Measurements from ENCODE around the gene ENTR1. TPM values are rescaled to one million over a fixed set of nuclear protein-coding genes. Genes with fewer than 3 reads are reported as not detected.

The ENTR1 gene
- total and polyA plus RNA-seq, 2 donors (not counting 1 experiment from before 2014, with no cell fraction given) = 77.7 to 86.3 TPM

DNA sequence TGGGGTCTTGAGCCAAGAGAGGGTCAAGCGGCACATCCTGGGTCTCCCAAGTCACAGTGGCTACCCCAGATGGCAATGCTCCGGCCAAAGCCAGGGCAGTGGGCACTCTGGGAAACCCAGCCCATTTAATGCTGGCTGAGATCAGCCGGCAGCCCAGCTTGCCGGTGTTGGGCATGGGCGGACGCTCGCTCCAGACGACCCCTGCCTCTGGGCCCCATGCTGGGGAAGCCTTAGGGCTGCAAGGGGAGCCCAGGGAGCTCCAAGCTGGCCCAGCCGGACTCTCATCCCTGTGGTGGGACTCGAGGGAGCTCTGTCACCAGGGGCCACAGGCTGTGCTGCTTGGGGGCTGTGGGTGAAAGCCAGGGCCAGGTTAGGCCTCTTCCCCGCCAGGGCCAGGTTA is 31.0 kb downstream of the ENTR1 start:
- Histone ChIP-seq H2AFZ (ENCODE audit: insufficient read depth, low read depth, low read length, poor library complexity, severe bottlenecking) (no peak overlapping the region), H3K9me3 (ENCODE audit: control extremely low read depth in 1 of 3, control insufficient read depth in 2 of 3, insufficient read depth in 1 of 3, low read length in 2 of 3) (no peaks in the 10 kb centered on the region), H3K4me2 (replicated peaks; ENCODE audit: low read depth, low read length, poor library complexity, severe bottlenecking) (no peak overlapping the region), H3K27me3 (replicated peaks in 1 of 4; ENCODE audit: control extremely low read depth in 1 of 4, control insufficient read depth in 3 of 4, insufficient read depth in 4 of 4, low read length in 3 of 4) (no peaks in the 10 kb centered on the region), H3K9ac (ENCODE audit: low read length) (no peak overlapping the region), H3K36me3 (replicated peaks in 1 of 2; ENCODE audit: control extremely low read depth in 1 of 2, control insufficient read depth in 1 of 2, extremely low read depth in 1 of 2, insufficient read depth in 2 of 2, low read length in 1 of 2) (peaks cover 0 to 17% of the 10 kb centered on the region in 2 experiments), H3K4me3 (ENCODE audit: control extremely low read depth in 1 of 5, extremely low read depth in 1 of 5, insufficient read depth in 1 of 5, low read depth in 2 of 5, low read length in 4 of 5) (no peak overlapping the region), H3K4me1 (ENCODE audit: control insufficient read depth in 2 of 2, insufficient read depth in 2 of 2, low read length in 2 of 2) (no peaks in the 10 kb centered on the region), H3K79me2 (ENCODE audit: control insufficient read depth, insufficient read depth, low read length) (no peaks in the 10 kb centered on the region), H4K20me1 (ENCODE audit: control insufficient read depth, insufficient read depth, low read length, poor library complexity, severe bottlenecking) (no peaks in the 10 kb centered on the region), H3K27ac (ENCODE audit: low read length in 2 of 2) (no peak overlapping the region)
- H3K27me3 Mint-ChIP-seq = no peaks in the 10 kb centered on the region
- no peak for TF ChIP-seq EZH2 (IDR thresholded peaks at IDR 0.05; ENCODE audit: borderline replicate concordance, insufficient read depth, low read depth, low read length, poor library complexity, severe bottlenecking)
- TF ChIP-seq, protein P1, sequence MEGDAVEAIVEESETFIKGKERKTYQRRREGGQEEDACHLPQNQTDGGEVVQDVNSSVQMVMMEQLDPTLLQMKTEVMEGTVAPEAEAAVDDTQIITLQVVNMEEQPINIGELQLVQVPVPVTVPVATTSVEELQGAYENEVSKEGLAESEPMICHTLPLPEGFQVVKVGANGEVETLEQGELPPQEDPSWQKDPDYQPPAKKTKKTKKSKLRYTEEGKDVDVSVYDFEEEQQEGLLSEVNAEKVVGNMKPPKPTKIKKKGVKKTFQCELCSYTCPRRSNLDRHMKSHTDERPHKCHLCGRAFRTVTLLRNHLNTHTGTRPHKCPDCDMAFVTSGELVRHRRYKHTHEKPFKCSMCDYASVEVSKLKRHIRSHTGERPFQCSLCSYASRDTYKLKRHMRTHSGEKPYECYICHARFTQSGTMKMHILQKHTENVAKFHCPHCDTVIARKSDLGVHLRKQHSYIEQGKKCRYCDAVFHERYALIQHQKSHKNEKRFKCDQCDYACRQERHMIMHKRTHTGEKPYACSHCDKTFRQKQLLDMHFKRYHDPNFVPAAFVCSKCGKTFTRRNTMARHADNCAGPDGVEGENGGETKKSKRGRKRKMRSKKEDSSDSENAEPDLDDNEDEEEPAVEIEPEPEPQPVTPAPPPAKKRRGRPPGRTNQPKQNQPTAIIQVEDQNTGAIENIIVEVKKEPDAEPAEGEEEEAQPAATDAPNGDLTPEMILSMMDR (IDR thresholded peaks at IDR 0.05) = no peak
- ATAC-seq (ENCODE audit: low read depth) (no peak), DNase-seq (no peak)
- WGBS (ENCODE audit: insufficient coverage) = 96% methylated on average over 10 of the region's 11 CpGs
- H3K4me1 Mint-ChIP-seq = no peaks in the 10 kb centered on the region
- H3K4me3 Mint-ChIP-seq = no peak overlapping the region
- no peak overlapping the region for H3K27ac Mint-ChIP-seq
- POLR2A ChIA-PET = no interaction called here
- intact Hi-C loops (cut with micrococcal nuclease) = no loop called here
- no peaks in the 10 kb centered on the region for H3K9me3 Mint-ChIP-seq (ENCODE audit: insufficient read depth)
- CTCF ChIA-PET = no interaction called here

DNA sequence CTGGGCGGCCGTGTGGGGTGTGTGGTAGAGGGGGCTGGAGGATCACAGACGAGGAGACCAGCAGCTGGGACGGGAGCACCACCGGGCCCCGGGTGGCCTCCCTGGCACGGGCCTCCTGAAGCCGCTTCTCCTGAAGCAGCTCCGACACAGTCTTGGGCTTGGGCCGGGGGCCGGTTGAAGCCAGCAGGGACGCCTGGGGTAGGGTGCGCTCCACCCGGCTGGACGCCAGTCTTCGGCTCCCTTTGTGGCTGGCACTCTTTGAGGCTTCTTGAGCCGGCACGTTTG is 31.5 kb downstream of the ENTR1 start:
- peaks cover 0 to 17% of the 10 kb centered on the region in 2 experiments for H3K36me3 ChIP-seq (replicated peaks in 1 of 2; ENCODE audit: control extremely low read depth in 1 of 2, control insufficient read depth in 1 of 2, extremely low read depth in 1 of 2, insufficient read depth in 2 of 2, low read length in 1 of 2)

More for the DNA sequence above, 31.5 kb downstream of the ENTR1 start:
- Histone ChIP-seq H3K9me3 (ENCODE audit: control extremely low read depth in 1 of 3, control insufficient read depth in 2 of 3, insufficient read depth in 1 of 3, low read length in 2 of 3) (no peaks in the 10 kb centered on the region), H4K20me1 (ENCODE audit: control insufficient read depth, insufficient read depth, low read length, poor library complexity, severe bottlenecking) (no peaks in the 10 kb centered on the region), H3K27me3 (replicated peaks in 1 of 4; ENCODE audit: control extremely low read depth in 1 of 4, control insufficient read depth in 3 of 4, insufficient read depth in 4 of 4, low read length in 3 of 4) (no peaks in the 10 kb centered on the region), H3K4me1 (ENCODE audit: control insufficient read depth in 2 of 2, insufficient read depth in 2 of 2, low read length in 2 of 2) (no peaks in the 10 kb centered on the region), H3K79me2 (ENCODE audit: control insufficient read depth, insufficient read depth, low read length) (no peaks in the 10 kb centered on the region), H2AFZ (ENCODE audit: insufficient read depth, low read depth, low read length, poor library complexity, severe bottlenecking) (no peak overlapping the region), H3K4me3 (ENCODE audit: control extremely low read depth in 1 of 5, extremely low read depth in 1 of 5, insufficient read depth in 1 of 5, low read depth in 2 of 5, low read length in 4 of 5) (no peak overlapping the region), H3K9ac (ENCODE audit: low read length) (no peak overlapping the region), H3K27ac (ENCODE audit: low read length in 2 of 2) (no peak overlapping the region), H3K4me2 (replicated peaks; ENCODE audit: low read depth, low read length, poor library complexity, severe bottlenecking) (no peak overlapping the region)
- no peak for ATAC-seq (ENCODE audit: low read depth)
- POLR2A ChIA-PET = no interaction called here
- H3K9me3 Mint-ChIP-seq (ENCODE audit: insufficient read depth) = no peaks in the 10 kb centered on the region
- no peak for DNase-seq
- intact Hi-C loops (cut with micrococcal nuclease) = no loop called here
- H3K27ac Mint-ChIP-seq = no peak overlapping the region
- H3K27me3 Mint-ChIP-seq = no peaks in the 10 kb centered on the region
- no peak for TF ChIP-seq EZH2 (IDR thresholded peaks at IDR 0.05; ENCODE audit: borderline replicate concordance, insufficient read depth, low read depth, low read length, poor library complexity, severe bottlenecking)
- TF ChIP-seq, protein P1 (IDR thresholded peaks at IDR 0.05) = no peak
- H3K4me1 Mint-ChIP-seq = no peaks in the 10 kb centered on the region
- CTCF ChIA-PET = interaction anchor here (0.9 kb wide), 1 partner anchor 14 kb away, joined by 3 read pairs; no protein-coding TSS in a partner anchor
- H3K4me3 Mint-ChIP-seq = no peak overlapping the region
- WGBS (ENCODE audit: insufficient coverage) = 97% methylated on average over 18 of the region's 18 CpGs

Measured in B cell (primary cell).